Lung microvascular endothelial cell (primary cell): ENCODE measurements around the gene ZNF71. TPM values are rescaled to one million over a fixed set of nuclear protein-coding genes. Genes with fewer than 3 reads are reported as not detected.

Experiments
- total RNA-seq: library from RNA; depleted of rRNA; stranded (reverse); fragments of >200 nt; gene quantifications from 2 replicates; pipeline ENCODE4 v1.2.1, GENCODE V29; 2014

ZNF71 gene
- total RNA-seq, 1 donor from 2014 or later = 10.1 TPM

Other genes starting within 250 kb of the ZNF71 start
- 2.0 and 4.0 TPM in 2 replicates for gene ZNF582, start 201.8 kb upstream of the ZNF71 start, total RNA-seq
- 2.0 and 5.8 TPM in 2 replicates for gene ZNF583, start 191.0 kb upstream of the ZNF71 start, total RNA-seq
- gene ZNF667, start 118.0 kb upstream of the ZNF71 start, total RNA-seq = 1.5 and 2.8 TPM in 2 replicates
- 0.65 and 1.6 TPM in 2 replicates for gene ZNF471, start 87.4 kb upstream of the ZNF71 start, total RNA-seq
- 4.1 and 5.8 TPM in 2 replicates for gene ZFP28, start 56.4 kb upstream of the ZNF71 start, total RNA-seq
- 3.1 and 4.2 TPM in 2 replicates for gene ZNF470, start 27.8 kb upstream of the ZNF71 start, total RNA-seq
- 0.20 and 0.22 TPM in 2 replicates for gene SMIM17, start 47.9 kb downstream of the ZNF71 start, total RNA-seq
- under 0.01 and 0.99 TPM in 2 replicates for gene ZNF835, start 76.5 kb downstream of the ZNF71 start, total RNA-seq
- under 0.01 and 1.6 TPM in 2 replicates for gene PEG3, start 245.4 kb downstream of the ZNF71 start, total RNA-seq
- gene ZIM2, start 245.4 kb downstream of the ZNF71 start, total RNA-seq = not detected in 2 replicates